Right renal cortex interstitium (tissue), 3 donors: ENCODE results near the gene S100PBP. TPM values are rescaled to one million over a fixed set of nuclear protein-coding genes. Genes with fewer than 3 reads are reported as not detected.
"Not testable (repeated sequence)": the region's sequence is repeated elsewhere in the genome, so short reads cannot be mapped to it uniquely, and the experiment has no call there.

Experiments
- DNase-seq, 3 donors: peaks; one replicate each; pipeline ENCODE4 v3.0.0-alpha.2; 2013; ENCODE audit warnings: low read depth in 3 of 3, low spot score in 2 of 3
- polyA plus RNA-seq, 3 donors: library from polyadenylated mRNA; unstranded; fragments of 120-200 nt; gene quantifications; one replicate each; pipeline ENCODE4 v1.2.1, GENCODE V29; 2013; ENCODE audit not compliant: insufficient read length in 3 of 3

Gene S100PBP
- polyA plus RNA-seq, 3 donors: 30.5 to 33.6 (median 31.0) TPM

DNA sequence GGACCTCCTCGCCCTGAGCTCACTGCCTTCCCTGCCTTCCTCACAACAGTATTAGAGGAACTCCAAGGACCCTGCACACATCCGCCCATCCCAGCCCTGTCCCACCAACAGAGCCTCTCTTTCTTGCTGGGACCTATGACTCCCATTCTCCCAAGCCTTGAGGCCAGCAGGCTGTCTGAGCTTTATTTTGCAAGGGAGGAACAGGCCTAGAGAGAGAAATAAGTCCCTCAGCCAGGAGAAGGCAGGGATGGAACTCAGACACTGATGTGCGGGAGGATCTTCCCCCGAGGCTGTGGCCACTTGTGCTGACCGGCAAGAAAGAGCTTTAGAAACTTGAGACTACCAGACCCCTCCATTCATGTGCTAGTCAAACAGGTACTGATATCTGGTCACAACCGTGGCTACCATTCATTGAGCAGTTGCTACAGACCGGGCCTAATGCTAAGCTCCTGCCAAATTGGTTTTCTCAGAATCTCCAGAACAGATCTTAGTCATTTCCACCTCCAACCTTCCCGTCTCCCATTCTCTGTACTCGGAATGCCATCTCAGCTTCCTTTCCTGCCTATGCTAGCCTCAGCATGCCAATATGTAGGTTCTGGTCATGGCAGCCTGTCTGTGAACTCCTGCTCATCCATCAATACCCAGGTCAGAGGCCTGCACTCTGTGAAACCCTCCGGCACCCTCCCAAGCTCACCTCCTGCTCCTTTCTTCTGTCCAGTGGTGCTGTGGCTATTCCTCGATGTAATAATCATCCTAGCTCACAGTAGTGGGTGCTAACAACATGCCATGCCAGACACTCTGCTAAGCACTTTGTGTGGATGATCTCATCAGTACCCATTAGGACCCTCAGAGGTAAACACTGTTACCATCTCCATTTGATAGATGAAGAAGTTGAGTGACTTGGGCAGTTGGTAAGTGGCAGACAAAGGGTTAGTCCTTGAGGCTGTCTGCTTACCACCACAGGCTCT lies 79.9 kb downstream of the S100PBP start:
- no peak for DNase-seq

DNA sequence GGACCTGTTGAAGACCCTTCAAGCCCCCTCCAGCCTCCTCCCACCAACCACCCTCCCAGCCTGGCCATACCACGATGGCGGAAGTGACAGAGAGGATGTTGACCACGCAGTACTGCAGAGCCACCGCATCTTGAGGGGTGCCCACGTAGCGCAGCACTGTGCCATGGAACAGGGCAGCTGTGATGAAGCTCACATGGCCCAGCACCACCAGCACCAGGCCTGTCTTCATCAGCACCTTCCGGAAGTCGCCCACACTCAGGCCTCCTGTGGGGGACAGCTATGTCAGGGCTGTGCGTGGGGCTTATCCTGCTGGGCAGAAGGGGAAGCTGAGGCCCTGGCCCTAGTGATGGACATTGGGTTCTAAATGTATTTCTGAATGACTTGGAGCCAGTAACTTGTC lies 80.6 kb downstream of the S100PBP start:
- DNase-seq: no peak

- DNase-seq: no peak
Observed at GRCh38 chr1:32898958-32899357, 81.5 kb downstream of the S100PBP start.

GRCh38 chr1:32899586-32900296 lies 82.3 kb downstream of the S100PBP start:
- DNase-seq: no peak

GRCh38 chr1:32900371-32900955 lies 83.0 kb downstream of the S100PBP start:
- DNase-seq: no peak

DNA sequence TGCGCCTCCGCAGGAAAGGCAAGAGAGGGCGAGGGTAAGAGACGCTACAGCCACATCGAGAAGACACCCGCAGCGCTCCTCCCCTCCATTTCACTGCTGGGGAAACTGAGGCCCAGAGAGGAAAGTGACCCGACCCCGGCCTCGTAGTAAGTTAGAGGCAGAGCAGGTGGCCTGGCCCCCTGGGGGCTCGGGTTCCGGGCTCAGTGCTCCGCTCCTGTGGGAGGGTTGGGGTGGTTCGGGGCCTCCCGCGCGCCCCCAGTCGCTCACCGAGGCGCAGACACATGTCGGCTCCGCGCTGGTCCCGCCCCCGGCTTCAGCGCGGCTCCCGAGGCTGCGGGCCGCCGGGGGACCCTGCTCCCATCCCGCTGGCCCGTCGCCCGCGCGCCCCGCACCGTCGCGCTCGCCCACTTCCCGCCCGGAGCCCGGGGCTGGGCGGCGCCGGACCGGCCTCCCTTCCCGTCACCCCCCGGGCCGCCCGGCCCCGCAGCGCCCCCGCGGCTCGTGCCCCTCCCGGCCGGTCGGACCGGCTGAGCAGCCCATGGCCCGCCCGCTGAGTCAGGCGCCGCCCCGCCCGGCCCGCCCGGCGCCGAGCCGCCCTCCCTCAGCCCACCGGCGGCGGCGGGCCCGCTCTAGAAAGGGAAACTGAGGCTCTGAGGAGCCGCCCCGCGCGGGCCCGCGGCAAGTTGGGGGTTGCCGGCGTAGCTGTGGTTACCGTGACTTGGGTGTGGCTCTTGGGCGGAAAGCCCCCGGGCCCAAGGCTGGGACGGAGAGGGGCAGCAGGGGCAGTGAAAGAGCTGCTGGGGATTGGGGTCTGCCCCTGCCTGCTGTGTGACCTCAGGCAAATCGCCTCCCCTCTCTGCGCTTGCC lies 83.7 kb downstream of the S100PBP start, which contains the start of gene TMEM54:
TSS of gene TMEM54 (minus strand) at position 434 of the 867 bp plus-strand sequence. CDS start at position 283, 151 bp downstream.
- no peak for DNase-seq

- DNase-seq: no peak
Observed at GRCh38 chr1:32901823-32902534, 84.5 kb downstream of the S100PBP start.

DNA sequence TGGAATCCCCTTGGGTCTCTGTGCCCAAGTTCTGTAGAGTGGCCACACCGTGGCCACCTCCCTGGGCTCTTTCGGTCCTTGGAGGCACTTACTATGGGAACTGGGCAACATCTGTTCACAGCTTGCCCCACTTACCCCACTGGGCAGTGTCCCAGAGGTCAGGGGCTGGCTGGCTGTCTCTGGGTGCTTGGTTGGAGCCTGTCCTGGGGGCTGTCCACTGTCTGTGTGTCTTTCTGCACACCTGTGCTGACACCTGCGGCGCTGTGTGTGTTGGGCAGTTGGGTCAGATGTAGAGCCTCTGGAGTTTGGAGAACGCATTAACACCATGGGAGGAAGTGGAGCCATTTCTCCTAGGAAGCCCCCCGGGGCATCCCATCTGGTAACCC lies 85.1 kb downstream of the S100PBP start:
- no peak for DNase-seq

GRCh38 chr1:32903991-32904785 lies 86.7 kb downstream of the S100PBP start:
- DNase-seq: no peak

DNA sequence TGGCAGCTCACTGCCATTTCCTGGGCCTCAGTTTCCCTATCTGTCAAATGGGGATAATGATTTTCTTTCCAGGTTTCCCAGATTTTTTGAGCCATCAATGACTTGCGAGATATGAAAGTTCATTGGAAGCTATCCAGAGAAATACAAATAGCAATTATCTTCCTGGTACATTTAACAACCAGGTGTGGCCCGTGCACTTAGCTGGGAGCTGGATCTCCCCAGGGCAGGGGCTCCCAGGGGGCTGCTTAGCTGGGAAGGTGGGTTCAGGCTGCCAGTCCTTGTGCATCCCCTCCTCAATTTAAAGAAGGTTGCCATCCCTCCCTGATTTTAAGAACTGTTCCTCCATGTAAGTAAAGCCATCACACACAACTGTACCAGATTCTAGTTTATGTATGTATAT lies 87.3 kb downstream of the S100PBP start:
- no peak for DNase-seq

DNA sequence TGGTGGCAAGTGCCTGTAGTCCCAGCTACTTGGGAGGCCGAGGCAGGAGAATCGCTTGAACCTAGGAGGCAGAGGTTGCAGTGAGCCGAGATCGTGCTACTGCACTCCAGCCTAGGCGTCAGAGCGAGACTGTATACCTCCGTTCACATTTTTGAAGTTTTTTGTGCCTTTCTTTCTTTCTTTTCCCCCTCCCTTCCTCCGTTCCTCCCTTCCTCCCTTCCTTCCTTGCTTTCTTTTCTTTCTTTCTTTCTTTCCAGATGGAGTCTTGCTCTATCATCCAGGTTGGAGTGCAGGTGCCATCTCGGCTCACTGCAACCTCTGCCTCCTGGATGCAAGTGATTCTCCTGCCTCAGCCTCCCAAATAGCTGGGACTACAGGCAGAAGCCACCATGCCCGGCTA lies 88.1 kb downstream of the S100PBP start:
- DNase-seq: not testable (repeated sequence)

DNA sequence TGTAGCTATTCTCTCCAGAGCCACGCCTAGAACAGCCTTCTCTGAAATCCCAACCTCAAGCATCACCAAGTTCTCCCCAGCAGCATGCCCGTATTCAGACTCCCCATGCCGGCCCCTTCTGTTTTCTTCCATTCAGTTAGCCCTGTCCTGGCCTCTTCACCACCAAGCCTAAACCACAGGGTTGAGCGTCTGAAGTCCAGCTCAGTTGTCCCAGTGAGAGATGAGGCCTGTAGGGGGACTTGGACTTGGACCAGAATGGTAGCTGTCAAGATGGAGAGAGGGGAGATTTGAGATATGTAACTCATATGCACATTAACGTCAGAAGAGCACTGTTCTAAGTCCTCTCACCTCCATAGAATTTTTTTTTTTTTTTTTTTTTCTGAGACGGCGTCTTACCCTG lies 89.2 kb downstream of the S100PBP start:
- no peak for DNase-seq

DNA sequence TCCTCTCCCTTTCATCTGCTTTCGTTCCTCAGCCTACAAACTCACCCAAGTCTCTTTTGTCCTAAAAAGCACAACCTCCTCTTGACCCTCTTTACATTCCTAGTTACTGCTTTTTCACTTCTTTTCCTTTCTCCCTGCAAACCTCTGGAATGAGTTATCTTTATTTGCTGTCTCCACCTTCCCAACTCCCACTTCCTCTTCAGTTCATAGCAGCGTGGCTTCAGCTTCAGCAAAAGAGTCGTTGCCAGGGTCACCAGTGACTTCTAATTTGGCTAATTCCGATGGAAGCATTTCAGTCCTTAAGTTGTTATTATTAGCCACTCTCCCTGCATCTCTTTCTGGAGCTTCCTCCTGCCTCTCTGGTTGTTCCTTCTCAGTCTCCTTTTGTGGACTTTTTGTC lies 90.0 kb downstream of the S100PBP start:
- no peak for DNase-seq

Other genes starting within 250 kb of the S100PBP start
- 10 to 100 TPM; 38.7 to 48.6 (median 48.0) TPM for gene ZBTB8OS, start 167.1 kb upstream of the S100PBP start, polyA plus RNA-seq
- gene RBBP4, start 166.4 kb upstream of the S100PBP start, polyA plus RNA-seq: 100 to 1,000 TPM; 356 to 360 (median 357) TPM
- gene SYNC, start 114.9 kb upstream of the S100PBP start, polyA plus RNA-seq: 1 to 10 TPM in 2 of 3 donors, under 1 TPM in 1; 0.97 to 1.9 (median 1.3) TPM
- gene YARS1, start 295 bp upstream of the S100PBP start, polyA plus RNA-seq: 10 to 100 TPM; 63.1 to 64.2 (median 64.0) TPM
- 10 to 100 TPM; 45.6 to 60.6 (median 46.6) TPM for gene FNDC5, start 53.3 kb downstream of the S100PBP start, polyA plus RNA-seq
- gene HPCA, start 68.8 kb downstream of the S100PBP start, polyA plus RNA-seq: under 1 TPM; 0.25 to 0.35 (median 0.33) TPM
- 1 to 10 TPM; 4.4 to 9.9 (median 7.6) TPM for gene TMEM54, start 83.7 kb downstream of the S100PBP start, polyA plus RNA-seq
- gene RNF19B, start 147.2 kb downstream of the S100PBP start, polyA plus RNA-seq: 10 to 100 TPM; 18.1 to 19.1 (median 18.8) TPM
- 100 to 1,000 TPM; 198 to 213 (median 208) TPM for gene AK2, start 219.2 kb downstream of the S100PBP start, polyA plus RNA-seq